Epithelial cell of esophagus (primary cell): ENCODE results near the gene IWS1.
"Not testable (repeated sequence)": the region's sequence is repeated elsewhere in the genome, so short reads cannot be mapped to it uniquely, and the experiment has no call there.

Experiments used
- DNase-seq: peaks from one replicate; pipeline ENCODE4 v3.0.0; 2010; ENCODE audit warnings: low read depth
- H3K4me3 ChIP-seq: 2 replicates; pipeline ENCODE4 v1.5.1; 2011; ENCODE audit warnings: mild to moderate bottlenecking, low read length, control low read depth
- TF ChIP-seq, protein P1 (sequence below): IDR thresholded peaks from 2 replicates; pipeline ENCODE4 v1.5.1; 2011; ENCODE audit warnings: low read depth, mild to moderate bottlenecking, low read length, control low read depth, inconsistent platforms; ENCODE audit not compliant: insufficient read depth; ENCODE audit errors: missing control alignments

The IWS1 gene

GRCh38 chr2:127572841-127573240 is 46.6 kb upstream of the IWS1 start:
- TF ChIP-seq, protein P1, sequence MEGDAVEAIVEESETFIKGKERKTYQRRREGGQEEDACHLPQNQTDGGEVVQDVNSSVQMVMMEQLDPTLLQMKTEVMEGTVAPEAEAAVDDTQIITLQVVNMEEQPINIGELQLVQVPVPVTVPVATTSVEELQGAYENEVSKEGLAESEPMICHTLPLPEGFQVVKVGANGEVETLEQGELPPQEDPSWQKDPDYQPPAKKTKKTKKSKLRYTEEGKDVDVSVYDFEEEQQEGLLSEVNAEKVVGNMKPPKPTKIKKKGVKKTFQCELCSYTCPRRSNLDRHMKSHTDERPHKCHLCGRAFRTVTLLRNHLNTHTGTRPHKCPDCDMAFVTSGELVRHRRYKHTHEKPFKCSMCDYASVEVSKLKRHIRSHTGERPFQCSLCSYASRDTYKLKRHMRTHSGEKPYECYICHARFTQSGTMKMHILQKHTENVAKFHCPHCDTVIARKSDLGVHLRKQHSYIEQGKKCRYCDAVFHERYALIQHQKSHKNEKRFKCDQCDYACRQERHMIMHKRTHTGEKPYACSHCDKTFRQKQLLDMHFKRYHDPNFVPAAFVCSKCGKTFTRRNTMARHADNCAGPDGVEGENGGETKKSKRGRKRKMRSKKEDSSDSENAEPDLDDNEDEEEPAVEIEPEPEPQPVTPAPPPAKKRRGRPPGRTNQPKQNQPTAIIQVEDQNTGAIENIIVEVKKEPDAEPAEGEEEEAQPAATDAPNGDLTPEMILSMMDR: no peak
- no peak for DNase-seq
- no peak overlapping the region for H3K4me3 ChIP-seq

DNA sequence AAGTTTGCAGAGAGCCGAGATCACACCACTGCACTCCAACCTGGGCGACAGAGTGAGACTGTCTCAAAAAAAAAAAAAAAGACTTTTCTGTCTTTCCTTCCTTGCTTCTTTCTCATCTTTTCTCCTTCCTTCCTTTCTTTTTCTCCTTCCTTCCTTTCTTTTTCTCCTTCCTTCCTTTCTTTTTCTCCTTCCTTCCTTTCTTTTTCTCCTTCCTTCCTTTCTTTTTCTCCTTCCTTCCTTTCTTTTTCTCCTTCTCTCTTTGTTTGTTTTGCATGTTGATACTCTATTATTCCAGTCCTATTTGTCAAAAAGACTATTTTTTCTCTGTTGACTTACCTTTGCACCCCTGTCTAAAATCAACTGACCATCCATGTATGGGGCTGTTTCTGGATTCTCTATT is 46.1 kb upstream of the IWS1 start:
- not testable (repeated sequence) for DNase-seq

GRCh38 chr2:127570282-127571250 is 44.3 kb upstream of the IWS1 start:
- peak; percentile 30 for DNase-seq
- TF ChIP-seq, protein P1: no peak
- H3K4me3 ChIP-seq: no peak overlapping the region

More for the DNA sequence above, 46.1 kb upstream of the IWS1 start:
- not testable (repeated sequence) for H3K4me3 ChIP-seq

GRCh38 chr2:127569666-127570065 is 43.4 kb upstream of the IWS1 start:
- H3K4me3 ChIP-seq: no peak overlapping the region
- DNase-seq: no peak
- TF ChIP-seq, protein P1: no peak

- TF ChIP-seq, protein P1: no peak
- DNase-seq: no peak
- H3K4me3 ChIP-seq: no peak overlapping the region
Measured at GRCh38 chr2:127568128-127568527, 41.8 kb upstream of the IWS1 start.

DNA sequence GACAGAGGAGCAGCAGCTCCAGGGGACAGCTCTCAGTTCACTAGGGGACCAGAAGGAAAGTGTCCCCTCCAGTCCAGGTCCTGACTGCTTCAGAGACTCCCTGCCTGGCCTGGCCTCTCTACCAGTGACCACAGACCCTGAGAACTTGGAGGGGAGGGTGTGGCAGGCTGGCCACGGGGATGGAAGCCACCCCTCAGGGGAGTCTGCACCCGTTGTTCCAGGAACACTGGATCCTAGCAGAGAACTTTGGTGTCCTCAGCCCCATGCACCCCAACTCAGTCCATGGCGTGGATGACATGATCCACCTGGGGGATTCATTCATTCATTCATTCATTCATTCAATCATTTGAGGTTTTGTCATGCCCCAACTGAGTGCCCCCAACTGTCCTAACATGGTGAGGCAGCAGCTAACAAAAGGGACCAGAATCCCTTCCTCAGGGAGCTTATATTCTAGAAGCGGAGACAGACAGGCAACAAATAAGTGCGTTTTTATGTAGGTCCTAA is 41.1 kb upstream of the IWS1 start:
- no peak overlapping the region for H3K4me3 ChIP-seq
- TF ChIP-seq, protein P1: no peak

GRCh38 chr2:127566576-127566975 is 40.3 kb upstream of the IWS1 start:
- no peak overlapping the region for H3K4me3 ChIP-seq
- DNase-seq: no peak
- TF ChIP-seq, protein P1: no peak

More for the DNA sequence above, 41.1 kb upstream of the IWS1 start:
- no peak for DNase-seq
